ENCODE measurements around the gene MPPE1. TPM values are rescaled to one million over a fixed set of nuclear protein-coding genes. Genes with fewer than 3 reads are reported as not detected.

MPPE1 gene
- total RNA-seq, 1 experiment from 2014 or later: 21.4 TPM

DNA sequence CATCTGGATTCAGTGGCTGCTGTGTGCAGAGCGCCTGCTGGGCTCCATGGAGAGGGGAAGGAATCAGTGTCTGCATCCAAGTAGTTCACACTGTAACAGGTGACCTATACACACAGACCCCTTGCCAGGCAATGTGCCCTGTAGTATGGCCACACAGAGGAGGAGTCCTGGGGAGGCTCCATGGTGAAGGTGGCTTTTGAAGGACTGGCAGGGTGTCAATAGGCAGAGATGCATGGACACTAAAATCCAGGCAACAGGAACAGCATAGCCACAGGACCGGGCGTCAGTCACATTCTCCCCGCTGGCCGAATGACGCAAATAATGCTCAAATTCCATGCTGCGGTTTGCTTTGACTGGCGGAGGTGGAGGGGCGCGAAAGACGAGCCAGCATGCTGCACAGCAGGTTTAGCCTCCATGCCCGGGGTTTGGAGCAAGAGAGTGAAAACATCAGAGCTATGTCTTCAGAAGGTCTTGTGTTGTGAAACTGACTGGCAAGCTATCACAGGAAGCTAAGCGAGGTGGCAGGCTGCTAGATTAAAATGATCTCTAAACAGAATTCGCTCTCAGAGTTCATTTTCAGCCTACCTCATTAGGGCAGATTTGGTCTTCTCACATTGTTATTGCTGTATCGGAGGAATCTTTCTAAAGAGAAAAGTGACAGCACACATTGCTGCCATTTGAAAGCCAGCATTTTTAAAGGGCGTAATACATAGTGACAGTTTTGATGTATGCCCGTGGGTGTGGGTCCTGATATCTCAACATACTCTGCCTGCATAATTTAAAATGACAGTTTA, 58.1 kb downstream of the MPPE1 start:
- Histone ChIP-seq H3K4me1 (ENCODE audit: control insufficient read depth in 1 of 2, insufficient read depth in 2 of 2, low read length in 2 of 2) (peaks cover 18 to 40% of the 10 kb centered on the region in 2 experiments), H3K36me3 (ENCODE audit: control insufficient read depth in 1 of 2, insufficient read depth in 2 of 2, low read length in 2 of 2) (no peaks in the 10 kb centered on the region), H3K4me2 (ENCODE audit: low read length) (peak overlapping the region; percentile 87), H4K20me1 (ENCODE audit: insufficient read depth) (no peaks in the 10 kb centered on the region), H3K9me2 (ENCODE audit: insufficient read depth) (no peaks in the 10 kb centered on the region; the same call in 1 of the 2 replicates), H3K79me2 (ENCODE audit: insufficient read depth, low read length) (peaks cover 23% of the 10 kb centered on the region), H3K27me3 (ENCODE audit: insufficient read depth, low read length) (no peaks in the 10 kb centered on the region), H3K9ac (ENCODE audit: low read length) (peak overlapping the region; percentile 84), H3K4me3 (replicated peaks in 1 of 2; ENCODE audit: low read depth in 1 of 2, low read length in 2 of 2) (peak overlapping the region; percentile 82 to 99), H3K27ac (ENCODE audit: low read depth, low read length) (peak overlapping the region; percentile 32), H2AFZ (ENCODE audit: low read depth, low read length, poor library complexity, severe bottlenecking) (peak overlapping the region; percentile 89), H3K9me3 (ENCODE audit: control insufficient read depth in 1 of 2, insufficient read depth in 1 of 2, low read depth in 1 of 2, low read length in 2 of 2) (no peaks in the 10 kb centered on the region)
- intact Hi-C loops (cut with micrococcal nuclease): loop anchor here (2.0 kb wide), 2 partner anchors 59 to 131 kb away; partner anchors contain the start of genes IMPA2 and MPPE1
- RAD21 ChIA-PET (ENCODE audit: low non-redundant PET in 1 of 2, low total read pairs in 2 of 2, uncharacterized antibody in 2 of 2, unreplicated experiment in 2 of 2): interaction anchor here in 1 of 2 experiments (1.0 kb wide), 1 partner anchor 53 kb away, joined by 3 read pairs; no protein-coding TSS in a partner anchor
- BruUV-seq (replicated peaks): no TSS peak
- CTCF ChIA-PET: no interaction called here
- DNase-seq (ENCODE audit: low read depth, low spot score) (peak; percentile 68), ATAC-seq (peak; percentile 60)
- POLR2A ChIA-PET: interaction anchor here (0.7 to 0.9 kb wide), 2 partner anchors 11 to 199 kb away, joined by 3 read pairs; no protein-coding TSS in a partner anchor
- TF ChIP-seq, protein P1, sequence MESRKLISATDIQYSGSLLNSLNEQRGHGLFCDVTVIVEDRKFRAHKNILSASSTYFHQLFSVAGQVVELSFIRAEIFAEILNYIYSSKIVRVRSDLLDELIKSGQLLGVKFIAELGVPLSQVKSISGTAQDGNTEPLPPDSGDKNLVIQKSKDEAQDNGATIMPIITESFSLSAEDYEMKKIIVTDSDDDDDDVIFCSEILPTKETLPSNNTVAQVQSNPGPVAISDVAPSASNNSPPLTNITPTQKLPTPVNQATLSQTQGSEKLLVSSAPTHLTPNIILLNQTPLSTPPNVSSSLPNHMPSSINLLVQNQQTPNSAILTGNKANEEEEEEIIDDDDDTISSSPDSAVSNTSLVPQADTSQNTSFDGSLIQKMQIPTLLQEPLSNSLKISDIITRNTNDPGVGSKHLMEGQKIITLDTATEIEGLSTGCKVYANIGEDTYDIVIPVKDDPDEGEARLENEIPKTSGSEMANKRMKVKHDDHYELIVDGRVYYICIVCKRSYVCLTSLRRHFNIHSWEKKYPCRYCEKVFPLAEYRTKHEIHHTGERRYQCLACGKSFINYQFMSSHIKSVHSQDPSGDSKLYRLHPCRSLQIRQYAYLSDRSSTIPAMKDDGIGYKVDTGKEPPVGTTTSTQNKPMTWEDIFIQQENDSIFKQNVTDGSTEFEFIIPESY (IDR thresholded peaks at IDR 0.05; ENCODE audit: extremely low read depth, insufficient replicate concordance, low read length): no peak
- TF ChIP-seq, protein P2, sequence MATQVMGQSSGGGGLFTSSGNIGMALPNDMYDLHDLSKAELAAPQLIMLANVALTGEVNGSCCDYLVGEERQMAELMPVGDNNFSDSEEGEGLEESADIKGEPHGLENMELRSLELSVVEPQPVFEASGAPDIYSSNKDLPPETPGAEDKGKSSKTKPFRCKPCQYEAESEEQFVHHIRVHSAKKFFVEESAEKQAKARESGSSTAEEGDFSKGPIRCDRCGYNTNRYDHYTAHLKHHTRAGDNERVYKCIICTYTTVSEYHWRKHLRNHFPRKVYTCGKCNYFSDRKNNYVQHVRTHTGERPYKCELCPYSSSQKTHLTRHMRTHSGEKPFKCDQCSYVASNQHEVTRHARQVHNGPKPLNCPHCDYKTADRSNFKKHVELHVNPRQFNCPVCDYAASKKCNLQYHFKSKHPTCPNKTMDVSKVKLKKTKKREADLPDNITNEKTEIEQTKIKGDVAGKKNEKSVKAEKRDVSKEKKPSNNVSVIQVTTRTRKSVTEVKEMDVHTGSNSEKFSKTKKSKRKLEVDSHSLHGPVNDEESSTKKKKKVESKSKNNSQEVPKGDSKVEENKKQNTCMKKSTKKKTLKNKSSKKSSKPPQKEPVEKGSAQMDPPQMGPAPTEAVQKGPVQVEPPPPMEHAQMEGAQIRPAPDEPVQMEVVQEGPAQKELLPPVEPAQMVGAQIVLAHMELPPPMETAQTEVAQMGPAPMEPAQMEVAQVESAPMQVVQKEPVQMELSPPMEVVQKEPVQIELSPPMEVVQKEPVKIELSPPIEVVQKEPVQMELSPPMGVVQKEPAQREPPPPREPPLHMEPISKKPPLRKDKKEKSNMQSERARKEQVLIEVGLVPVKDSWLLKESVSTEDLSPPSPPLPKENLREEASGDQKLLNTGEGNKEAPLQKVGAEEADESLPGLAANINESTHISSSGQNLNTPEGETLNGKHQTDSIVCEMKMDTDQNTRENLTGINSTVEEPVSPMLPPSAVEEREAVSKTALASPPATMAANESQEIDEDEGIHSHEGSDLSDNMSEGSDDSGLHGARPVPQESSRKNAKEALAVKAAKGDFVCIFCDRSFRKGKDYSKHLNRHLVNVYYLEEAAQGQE (IDR thresholded peaks at IDR 0.05; ENCODE audit: low read depth): no peak
- TF ChIP-seq, protein P3, sequence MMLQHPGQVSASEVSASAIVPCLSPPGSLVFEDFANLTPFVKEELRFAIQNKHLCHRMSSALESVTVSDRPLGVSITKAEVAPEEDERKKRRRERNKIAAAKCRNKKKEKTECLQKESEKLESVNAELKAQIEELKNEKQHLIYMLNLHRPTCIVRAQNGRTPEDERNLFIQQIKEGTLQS (IDR thresholded peaks at IDR 0.05): no peak
- TF ChIP-seq YY1 (IDR thresholded peaks at IDR 0.05; ENCODE audit: extremely low read depth, insufficient replicate concordance, low read depth, low read length) (peak; percentile 4), POLR2AphosphoS5 (IDR thresholded peaks at IDR 0.05; ENCODE audit: low read depth, low read length) (0 out of 2 replicates have a peak, but pooled peaks have one; percentile 28), TCF7L2 (IDR thresholded peaks at IDR 0.05; ENCODE audit: borderline replicate concordance, extremely low read depth, insufficient read depth, insufficient read length) (peak; percentile 78)

Measured in HCT116 (cell line).